Ishikawa (cell line): Measurements from ENCODE around the gene IL36RN.

Source experiments
- CREB1 ChIP-seq: IDR thresholded peaks from 2 replicates; pipeline ENCODE4 v1.6.1; 2012; ENCODE audit warnings: low read depth
- YY1 ChIP-seq: IDR thresholded peaks from 2 replicates; pipeline ENCODE4 v1.6.1; 2012; ENCODE audit warnings: low read depth

DNA sequence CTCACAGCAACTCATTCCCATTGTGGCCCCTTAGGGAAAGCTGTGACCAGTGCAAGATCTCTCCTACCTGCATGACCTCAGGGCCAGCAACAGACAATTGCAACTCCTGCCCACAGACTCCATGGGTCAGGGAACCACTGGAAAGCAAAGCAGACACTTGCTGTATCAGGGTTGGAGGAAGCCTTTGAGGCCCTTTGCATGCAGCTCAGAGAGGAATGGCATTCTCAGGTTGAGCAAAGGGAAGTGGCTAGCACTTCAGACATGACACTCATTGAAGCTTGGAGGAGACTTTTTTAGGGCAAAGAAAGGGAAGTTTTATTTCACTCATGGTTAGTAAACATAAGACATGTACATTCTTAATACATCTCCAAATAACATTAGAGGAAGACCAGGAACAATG lies 30.9 kb downstream of the IL36RN start:
- no peak for TF ChIP-seq CREB1
- TF ChIP-seq YY1 = no peak
